ENCODE data around the gene P2RX3.
"Not testable (repeated sequence)": the region's sequence is repeated elsewhere in the genome, so short reads cannot be mapped to it uniquely, and the experiment has no call there.

P2RX3 gene

DNA sequence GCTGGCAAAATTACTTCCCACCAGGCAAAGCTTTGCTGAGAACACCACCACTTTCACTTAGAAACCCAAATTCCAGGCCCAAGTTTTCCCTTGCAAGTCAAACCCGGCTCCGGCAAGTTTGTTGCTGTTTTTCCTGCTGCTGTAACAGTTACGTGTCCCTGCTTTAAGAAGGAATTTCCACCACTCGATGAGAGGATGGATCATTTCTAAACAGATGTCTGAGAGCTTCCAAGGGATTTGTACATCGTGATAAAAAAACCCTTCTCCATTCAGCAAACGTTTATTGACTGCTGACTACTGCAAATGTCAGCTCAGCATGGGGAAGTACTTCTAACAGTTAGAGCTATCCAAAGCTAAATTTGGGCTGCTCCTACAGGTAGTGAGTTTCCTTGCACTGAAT lies 19.7 kb downstream of the P2RX3 start:
- H3K36me3 ChIP-seq (ENCODE audit: insufficient read depth, low read length) = no peaks in the 10 kb centered on the region

GRCh38 chr11:57358543-57358961 lies 20.4 kb downstream of the P2RX3 start:
- Histone ChIP-seq H3K4me1 (ENCODE audit: control insufficient read depth, insufficient read depth, low read length) (no peaks in the 10 kb centered on the region), H3K9ac (ENCODE audit: low read depth, low read length) (no peak overlapping the region), H3K27me3 (ENCODE audit: control insufficient read depth, insufficient read depth, low read length) (peaks cover 56% of the 10 kb centered on the region), H3K9me3 (replicated peaks; ENCODE audit: low read length) (no peaks in the 10 kb centered on the region), H3K36me3 (ENCODE audit: insufficient read depth, low read length) (no peaks in the 10 kb centered on the region), H3K4me3 (ENCODE audit: low read length) (no peak overlapping the region), H3K4me2 (ENCODE audit: low read length) (no peak overlapping the region)

More for the DNA sequence above, 19.7 kb downstream of the P2RX3 start:
- H3K27me3 ChIP-seq (ENCODE audit: control insufficient read depth, insufficient read depth, low read length) = peaks cover 56% of the 10 kb centered on the region
- no peak overlapping the region for H3K4me3 ChIP-seq (ENCODE audit: low read length)
- H3K4me1 ChIP-seq (ENCODE audit: control insufficient read depth, insufficient read depth, low read length) = no peaks in the 10 kb centered on the region
- no peak overlapping the region for H3K9ac ChIP-seq (ENCODE audit: low read depth, low read length)
- H3K9me3 ChIP-seq (replicated peaks; ENCODE audit: low read length) = no peaks in the 10 kb centered on the region
- no peak overlapping the region for H3K4me2 ChIP-seq (ENCODE audit: low read length)

DNA sequence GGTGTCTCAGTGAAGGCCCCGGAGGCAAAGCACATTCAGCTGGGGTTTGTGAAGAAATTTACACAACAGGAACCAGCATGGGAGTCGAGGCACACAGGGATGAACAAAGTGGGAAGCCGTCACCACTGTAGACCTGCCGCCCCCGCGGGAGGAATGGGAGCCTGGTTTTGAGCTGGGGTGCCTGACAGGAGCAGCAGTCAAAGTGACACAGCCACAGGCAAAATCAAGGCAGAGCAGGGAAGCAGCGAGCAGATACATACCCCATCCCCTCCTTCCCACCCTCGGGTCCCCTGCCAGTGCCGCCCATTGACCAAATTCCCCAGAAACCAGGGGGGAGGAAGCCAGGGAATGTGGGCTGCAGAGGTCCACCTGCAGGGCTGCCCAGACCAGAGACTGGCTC lies 20.8 kb downstream of the P2RX3 start:
- Histone ChIP-seq H3K27me3 (ENCODE audit: control insufficient read depth, insufficient read depth, low read length) (peaks cover 57% of the 10 kb centered on the region), H3K4me3 (ENCODE audit: low read length) (no peak overlapping the region), H3K9me3 (replicated peaks; ENCODE audit: low read length) (no peaks in the 10 kb centered on the region), H3K4me1 (ENCODE audit: control insufficient read depth, insufficient read depth, low read length) (no peaks in the 10 kb centered on the region), H3K36me3 (ENCODE audit: insufficient read depth, low read length) (no peaks in the 10 kb centered on the region), H3K9ac (ENCODE audit: low read depth, low read length) (no peak overlapping the region), H3K4me2 (ENCODE audit: low read length) (no peak overlapping the region)

- Histone ChIP-seq H3K9me3 (replicated peaks; ENCODE audit: low read length) (no peaks in the 10 kb centered on the region), H3K4me1 (ENCODE audit: control insufficient read depth, insufficient read depth, low read length) (no peaks in the 10 kb centered on the region), H3K36me3 (ENCODE audit: insufficient read depth, low read length) (no peaks in the 10 kb centered on the region), H3K4me2 (ENCODE audit: low read length) (no peak overlapping the region), H3K27me3 (ENCODE audit: control insufficient read depth, insufficient read depth, low read length) (peaks cover 57% of the 10 kb centered on the region), H3K4me3 (ENCODE audit: low read length) (no peak overlapping the region), H3K9ac (ENCODE audit: low read depth, low read length) (no peak overlapping the region)
Observed at GRCh38 chr11:57359396-57359795, 21.2 kb downstream of the P2RX3 start.

DNA sequence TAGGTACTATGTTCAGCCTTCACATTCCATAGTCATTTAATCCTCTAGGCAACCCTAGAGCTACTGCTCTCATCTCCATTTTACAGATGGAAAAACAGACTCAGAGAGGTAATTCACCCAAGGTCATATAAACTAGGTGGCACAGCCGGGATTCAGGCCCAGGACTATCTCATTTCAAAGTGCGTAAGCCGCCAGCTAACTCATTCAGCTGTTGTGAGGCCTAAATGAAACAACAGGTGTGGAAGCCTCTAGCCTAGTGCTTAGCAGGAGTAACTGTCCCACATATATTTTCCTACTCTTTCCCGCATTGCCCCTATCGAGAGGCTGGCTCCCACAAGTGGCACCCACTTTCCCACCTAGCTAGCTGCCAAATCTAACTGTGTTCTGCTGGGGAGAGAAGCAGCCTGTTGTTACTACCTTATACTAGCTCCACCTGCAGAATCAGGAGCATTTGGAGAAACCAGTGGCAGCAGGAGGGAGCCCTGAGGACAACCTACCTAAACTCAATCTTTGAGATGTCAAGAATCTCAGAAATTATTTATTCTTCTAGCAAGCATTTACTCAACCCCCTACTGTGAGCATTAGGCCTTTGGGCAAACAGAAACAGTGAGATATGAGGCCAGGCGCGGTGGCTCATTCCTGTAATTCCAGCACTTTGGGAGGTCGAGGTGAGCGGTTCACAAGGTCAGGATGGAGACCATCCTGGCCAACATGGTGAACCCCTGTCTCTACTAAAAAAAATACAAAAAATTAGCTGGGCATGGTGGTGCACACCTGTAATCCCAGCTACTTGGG lies 21.9 kb downstream of the P2RX3 start:
- H3K9ac ChIP-seq (ENCODE audit: low read depth, low read length) = no peak overlapping the region
- peaks cover 58% of the 10 kb centered on the region for H3K27me3 ChIP-seq (ENCODE audit: control insufficient read depth, insufficient read depth, low read length)

DNA sequence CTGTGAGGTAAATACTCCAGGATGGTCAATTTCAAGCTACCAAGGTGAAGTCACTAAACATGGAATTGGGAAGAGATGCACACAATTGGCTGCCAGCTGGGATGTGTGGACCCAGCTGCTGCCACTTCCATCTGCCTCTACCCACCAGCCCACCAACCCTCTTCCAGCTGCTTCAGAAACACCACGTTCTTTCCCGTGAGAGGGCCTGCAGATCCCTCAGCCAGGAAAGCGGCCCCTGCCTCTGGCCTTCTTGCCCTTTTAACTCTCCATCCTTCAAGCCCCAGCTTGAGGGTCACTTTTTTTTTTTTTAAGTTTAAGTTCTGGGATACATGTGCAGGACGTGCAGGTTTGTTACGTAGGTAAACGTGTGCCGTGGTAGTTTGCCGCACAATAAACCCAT lies 22.8 kb downstream of the P2RX3 start:
- no peak overlapping the region for H3K9ac ChIP-seq (ENCODE audit: low read depth, low read length)
- no peaks in the 10 kb centered on the region for H3K36me3 ChIP-seq (ENCODE audit: insufficient read depth, low read length)
- no peak overlapping the region for H3K4me3 ChIP-seq (ENCODE audit: low read length)
- H3K4me2 ChIP-seq (ENCODE audit: low read length) = no peak overlapping the region
- H3K27me3 ChIP-seq (ENCODE audit: control insufficient read depth, insufficient read depth, low read length) = peaks cover 65% of the 10 kb centered on the region
- H3K9me3 ChIP-seq (replicated peaks; ENCODE audit: low read length) = no peaks in the 10 kb centered on the region
- H3K4me1 ChIP-seq (ENCODE audit: control insufficient read depth, insufficient read depth, low read length) = no peaks in the 10 kb centered on the region

More for the DNA sequence above, 21.9 kb downstream of the P2RX3 start:
- Histone ChIP-seq H3K4me3 (ENCODE audit: low read length) (no peak overlapping the region), H3K4me2 (ENCODE audit: low read length) (no peak overlapping the region), H3K4me1 (ENCODE audit: control insufficient read depth, insufficient read depth, low read length) (no peaks in the 10 kb centered on the region), H3K36me3 (ENCODE audit: insufficient read depth, low read length) (no peaks in the 10 kb centered on the region), H3K9me3 (replicated peaks; ENCODE audit: low read length) (no peaks in the 10 kb centered on the region)

DNA sequence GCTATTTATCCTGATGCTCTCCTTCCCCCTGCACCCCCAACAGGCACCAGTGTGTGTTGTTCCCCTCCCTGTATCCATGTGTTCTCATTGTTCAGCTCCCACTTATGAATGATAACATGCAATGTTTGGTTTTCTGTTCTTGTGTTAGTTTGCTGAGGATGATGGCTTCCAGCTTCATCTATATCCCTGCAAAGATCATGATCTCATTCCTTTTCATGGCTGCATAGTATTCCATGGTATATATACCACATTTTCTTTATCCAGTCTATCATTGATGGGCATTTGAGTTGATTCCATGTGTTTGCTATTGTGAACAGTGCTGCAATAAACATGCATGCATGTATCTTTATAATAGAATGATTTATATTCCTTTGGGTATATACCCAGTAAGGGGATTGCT lies 23.3 kb downstream of the P2RX3 start:
- H3K4me2 ChIP-seq (ENCODE audit: low read length); H3K4me3 ChIP-seq (ENCODE audit: low read length); H3K9me3 ChIP-seq (replicated peaks; ENCODE audit: low read length); H3K4me1 ChIP-seq (ENCODE audit: control insufficient read depth, insufficient read depth, low read length); H3K9ac ChIP-seq (ENCODE audit: low read depth, low read length); H3K36me3 ChIP-seq (ENCODE audit: insufficient read depth, low read length): not testable (repeated sequence)
- H3K27me3 ChIP-seq (ENCODE audit: control insufficient read depth, insufficient read depth, low read length) = peaks cover 63% of the 10 kb centered on the region

DNA sequence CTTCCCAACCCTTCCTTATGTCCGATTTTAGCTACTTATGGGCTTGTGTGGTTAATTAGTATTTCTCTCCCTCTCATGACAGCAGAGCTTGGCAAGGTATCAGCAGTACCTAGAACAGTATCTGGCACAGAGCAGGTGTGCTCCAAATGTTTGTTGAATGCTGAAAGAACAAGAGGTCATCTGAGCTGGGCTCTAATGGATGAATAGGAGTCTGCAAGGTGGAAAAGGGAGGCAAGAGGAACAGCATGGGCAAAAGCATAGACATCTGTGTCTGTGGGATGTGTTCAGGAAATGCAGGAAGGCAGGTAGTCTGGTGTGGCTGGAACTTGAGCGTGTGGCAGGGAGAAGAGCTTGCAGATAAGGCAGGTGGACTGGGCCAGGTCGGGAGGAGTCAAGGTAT lies 23.8 kb downstream of the P2RX3 start:
- H3K4me2 ChIP-seq (ENCODE audit: low read length) = no peak overlapping the region
- H3K4me1 ChIP-seq (ENCODE audit: control insufficient read depth, insufficient read depth, low read length) = no peaks in the 10 kb centered on the region
- H3K9me3 ChIP-seq (replicated peaks; ENCODE audit: low read length) = no peaks in the 10 kb centered on the region
- H3K36me3 ChIP-seq (ENCODE audit: insufficient read depth, low read length) = no peaks in the 10 kb centered on the region
- H3K9ac ChIP-seq (ENCODE audit: low read depth, low read length) = no peak overlapping the region
- no peak overlapping the region for H3K4me3 ChIP-seq (ENCODE audit: low read length)
- peaks cover 59% of the 10 kb centered on the region for H3K27me3 ChIP-seq (ENCODE audit: control insufficient read depth, insufficient read depth, low read length)

- Histone ChIP-seq H3K4me3 (ENCODE audit: low read length) (no peak overlapping the region), H3K27me3 (ENCODE audit: control insufficient read depth, insufficient read depth, low read length) (peaks cover 66% of the 10 kb centered on the region), H3K36me3 (ENCODE audit: insufficient read depth, low read length) (no peaks in the 10 kb centered on the region)
Observed at GRCh38 chr11:57363131-57364080, 25.3 kb downstream of the P2RX3 start.

GRCh38 chr11:57364851-57365660 lies 26.9 kb downstream of the P2RX3 start:
- Histone ChIP-seq H3K4me3 (ENCODE audit: low read length) (no peak overlapping the region), H3K36me3 (ENCODE audit: insufficient read depth, low read length) (no peaks in the 10 kb centered on the region), H3K4me1 (ENCODE audit: control insufficient read depth, insufficient read depth, low read length) (peaks cover 1% of the 10 kb centered on the region), H3K9me3 (replicated peaks; ENCODE audit: low read length) (no peaks in the 10 kb centered on the region), H3K4me2 (ENCODE audit: low read length) (no peak overlapping the region), H3K27me3 (ENCODE audit: control insufficient read depth, insufficient read depth, low read length) (peaks cover 57% of the 10 kb centered on the region), H3K9ac (ENCODE audit: low read depth, low read length) (no peak overlapping the region)

More at GRCh38 chr11:57363131-57364080, 25.3 kb downstream of the P2RX3 start:
- Histone ChIP-seq H3K9ac (ENCODE audit: low read depth, low read length) (no peak overlapping the region), H3K4me2 (ENCODE audit: low read length) (no peak overlapping the region), H3K4me1 (ENCODE audit: control insufficient read depth, insufficient read depth, low read length) (no peaks in the 10 kb centered on the region), H3K9me3 (replicated peaks; ENCODE audit: low read length) (no peaks in the 10 kb centered on the region)

Data from skeletal muscle satellite cell (primary cell).